ENCODE data around the gene ELMO1. TPM values are rescaled to one million over a fixed set of nuclear protein-coding genes. Genes with fewer than 3 reads are reported as not detected.

The ELMO1 gene
- total and polyA plus RNA-seq, 2 experiments from 2014 or later = 6.5 to 24.9 TPM

DNA sequence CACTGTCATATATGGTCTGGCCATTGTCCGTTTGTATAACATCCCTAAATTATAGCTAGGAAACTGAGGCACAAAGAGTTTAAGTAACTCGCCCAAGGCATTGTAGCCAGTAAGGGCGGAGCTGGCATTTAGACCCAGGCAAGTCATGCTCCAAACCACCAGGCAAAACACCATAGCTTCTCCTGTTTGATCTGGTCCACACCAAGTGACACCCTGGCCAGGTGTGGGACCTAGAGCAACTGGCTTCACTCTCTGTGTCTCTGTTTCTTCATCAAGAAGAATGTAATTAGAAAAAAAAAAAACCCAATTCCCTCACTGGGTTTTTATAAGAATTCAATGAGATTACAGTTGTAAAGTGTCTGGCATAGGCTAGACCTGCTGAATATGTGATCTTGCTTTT lies 639.2 kb downstream of the ELMO1 start:
- Histone ChIP-seq H3K27me3 (ENCODE audit: insufficient read depth) (no peaks in the 10 kb centered on the region), H3K27ac (ENCODE audit: low read depth) (no peak overlapping the region), H3K4me2 (no peak overlapping the region), H3K36me3 (ENCODE audit: insufficient read depth) (no peaks in the 10 kb centered on the region), H2AFZ (no peak overlapping the region), H3K4me1 (ENCODE audit: insufficient read depth) (no peaks in the 10 kb centered on the region), H3F3A (replicated peaks; ENCODE audit: low read depth) (no peaks in the 10 kb centered on the region), H3K4me3 (no peak overlapping the region), H3K9me2 (ENCODE audit: insufficient read depth) (peaks cover 3% of the 10 kb centered on the region; the same call in 1 of the 2 replicates), H4K20me1 (replicated peaks; ENCODE audit: insufficient read depth) (no peaks in the 10 kb centered on the region), H3K79me2 (replicated peaks; ENCODE audit: insufficient read depth) (no peaks in the 10 kb centered on the region)
- TF ChIP-seq JUNB (IDR thresholded peaks at IDR 0.05; ENCODE audit: unreplicated experiment) = no peak
- TF ChIP-seq NANOG (IDR thresholded peaks at IDR 0.05; ENCODE audit: borderline replicate concordance) = no peak
- TF ChIP-seq ETS1 (IDR thresholded peaks at IDR 0.05) = no peak
- TF ChIP-seq ZNF114 (CRISPR knock-in tag; IDR thresholded peaks at IDR 0.05) = no peak
- no peak for TF ChIP-seq REST (IDR thresholded peaks at IDR 0.05; ENCODE audit: unreplicated experiment)
- TF ChIP-seq POLR2AphosphoS5 (IDR thresholded peaks at IDR 0.05; ENCODE audit: low read depth) = no peak
- TF ChIP-seq CTCF (conservative IDR thresholded peaks at IDR 0.05; ENCODE audit: low read depth in 2 of 2) = no peak
- no peak for TF ChIP-seq CREB1 (CRISPR knock-in tag; IDR thresholded peaks at IDR 0.05; ENCODE audit: low read depth)
- no peak for TF ChIP-seq EZH2phosphoT487 (IDR thresholded peaks at IDR 0.05; ENCODE audit: unreplicated experiment)
- TF ChIP-seq ZNF331 (CRISPR knock-in tag; IDR thresholded peaks at IDR 0.05; ENCODE audit: low read depth) = no peak
- TF ChIP-seq EZH2 (IDR thresholded peaks at IDR 0.05; ENCODE audit: low read depth, unreplicated experiment) = no peak
- TF ChIP-seq STAT1 (IDR thresholded peaks at IDR 0.05; ENCODE audit: unreplicated experiment) = no peak
- no peak for DNase-seq (ENCODE audit: low spot score)
- ATAC-seq = no peak
- H3K27me3 Mint-ChIP-seq (ENCODE audit: insufficient read depth, low read depth, poor library complexity) = no peaks in the 10 kb centered on the region
- H3K36me3 Mint-ChIP-seq (ENCODE audit: low read depth) = no peaks in the 10 kb centered on the region
- no peak overlapping the region for H3K4me3 Mint-ChIP-seq
- H3K9me3 Mint-ChIP-seq = no peaks in the 10 kb centered on the region; the same call in 2 of the 3 replicates
- H3K27ac Mint-ChIP-seq = no peak overlapping the region
- no peaks in the 10 kb centered on the region for H3K4me1 Mint-ChIP-seq

All from GM23338 (cell line).